G401.6 (cell line): ENCODE results near the gene SPINK6.

Experiments
- FAIRE-seq: peaks from 2 replicates; lab custom pipeline; 2012; peaks lifted over from hg19 to GRCh38; lab: Jason Lieb, UNC

SPINK6 gene

GRCh38 chr5:148224117-148224742, 21.4 kb downstream of the SPINK6 start:
- no peak for FAIRE-seq

GRCh38 chr5:148228392-148228984, 25.6 kb downstream of the SPINK6 start:
- no peak for FAIRE-seq

DNA sequence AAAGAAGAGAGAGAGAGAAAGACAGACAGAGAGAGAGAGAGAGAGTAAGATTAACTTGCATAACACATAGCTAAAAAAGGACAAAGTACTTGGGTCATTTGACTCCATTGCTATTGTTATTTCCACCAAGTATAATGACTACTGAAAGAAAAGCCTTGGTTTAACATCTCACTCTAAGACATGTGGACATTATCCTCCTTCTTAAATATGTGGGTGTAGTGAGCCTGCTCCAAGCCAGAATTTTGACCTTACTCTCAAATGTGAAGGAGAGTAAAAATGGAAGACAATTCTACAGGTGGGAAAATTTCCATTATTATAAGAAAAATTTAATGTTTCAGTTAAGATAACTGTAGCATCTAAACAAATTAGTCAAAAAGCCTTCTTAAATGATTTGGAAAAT, 27.0 kb downstream of the SPINK6 start:
- no peak for FAIRE-seq

DNA sequence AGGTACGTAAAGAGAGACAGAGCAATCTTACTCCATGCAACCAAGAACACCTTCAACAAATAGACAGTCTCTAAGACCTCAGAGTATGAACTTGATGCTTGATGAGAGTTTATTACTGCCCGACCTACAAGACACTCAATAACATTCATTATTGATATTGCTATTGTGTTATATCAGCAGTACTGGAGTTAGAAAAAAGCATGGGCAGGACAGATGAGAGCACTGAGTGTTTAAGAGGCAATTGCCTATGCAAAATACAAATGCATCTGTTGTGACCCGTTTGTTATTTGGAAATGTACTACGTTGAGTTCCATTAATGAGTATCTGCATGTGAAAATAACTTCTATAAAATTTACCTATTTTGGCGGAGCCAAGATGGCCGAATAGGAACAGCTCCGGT, 27.4 kb downstream of the SPINK6 start:
- no peak for FAIRE-seq

- FAIRE-seq: no peak
Measured at GRCh38 chr5:148237785-148238417, 35.1 kb downstream of the SPINK6 start.

GRCh38 chr5:148238418-148238794, 35.6 kb downstream of the SPINK6 start, which contains the start of gene MARCOL:
TSS of gene MARCOL (plus strand) at chr5:148238525. CDS start at chr5:148238598, 73 bp downstream.
- FAIRE-seq: no peak

- FAIRE-seq: no peak
Measured at GRCh38 chr5:148248894-148249293, 46.1 kb downstream of the SPINK6 start.

DNA sequence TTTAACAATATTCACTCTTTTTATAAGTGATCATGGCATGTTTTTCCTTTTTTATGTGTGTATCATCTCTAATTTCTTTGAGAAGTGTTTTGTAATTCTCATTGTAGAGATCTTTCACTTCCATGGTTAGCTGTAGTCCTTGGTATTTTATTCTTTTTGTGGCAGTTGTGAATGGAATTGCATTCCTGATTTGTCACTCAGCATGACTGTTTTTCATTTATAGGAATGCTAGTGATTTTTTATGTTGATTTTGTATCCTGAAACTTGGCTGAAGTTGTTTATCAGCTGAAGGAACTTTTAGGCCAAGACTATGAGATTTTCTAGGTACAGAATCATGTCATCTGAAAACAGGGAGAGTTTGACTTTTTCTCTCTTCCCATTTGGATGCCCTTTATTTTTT, 52.6 kb downstream of the SPINK6 start:
- FAIRE-seq: no peak

DNA sequence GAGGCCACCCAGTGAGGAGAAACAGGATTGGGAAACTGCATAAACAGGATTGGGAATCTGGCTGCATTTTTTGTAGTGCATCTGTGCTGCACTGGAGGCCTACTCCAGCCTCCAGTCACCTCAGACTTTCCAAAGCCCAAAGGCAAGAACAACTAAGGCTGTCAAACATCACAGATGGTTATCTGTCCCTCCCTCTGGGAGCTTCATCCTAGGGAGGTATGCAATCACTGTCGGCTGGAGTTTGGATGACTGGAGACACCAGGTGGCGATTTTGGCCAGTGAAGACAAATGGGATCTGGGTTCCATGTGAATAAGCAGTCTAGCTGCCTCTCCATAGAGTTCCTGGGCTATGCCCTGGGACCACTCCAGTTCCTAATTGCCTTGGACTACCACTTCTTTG, 56.4 kb downstream of the SPINK6 start:
- no peak for FAIRE-seq

DNA sequence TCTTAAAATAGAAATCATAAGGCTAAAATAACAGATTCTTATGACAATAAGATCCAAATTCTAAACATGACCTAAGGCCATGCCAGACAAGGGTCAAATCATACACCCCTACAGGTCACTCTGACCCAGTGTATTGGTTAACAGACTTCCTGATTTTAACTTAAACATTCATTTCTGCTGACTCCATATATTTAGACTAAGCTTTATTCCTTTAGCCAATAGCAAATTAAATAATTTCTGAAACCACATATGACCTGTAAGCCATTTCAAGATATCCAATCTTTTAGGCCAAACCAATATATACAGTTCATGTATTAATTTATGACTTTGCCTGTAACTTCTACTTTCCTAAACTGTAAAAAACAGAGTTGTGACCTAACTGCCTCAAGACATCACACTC, 58.4 kb downstream of the SPINK6 start:
- no peak for FAIRE-seq
